Pons (tissue), 1 donor: ENCODE measurements around the gene TUBB1.

Source experiments
- DNase-seq: peaks from one replicate; pipeline ENCODE4 v3.0.0-alpha.2; 2016; ENCODE audit warnings: low spot score

TUBB1 gene

GRCh38 chr20:58989196-58989595 lies 30.0 kb upstream of the TUBB1 start:
- no peak for DNase-seq

- no peak for DNase-seq
These were observed 28.4 kb upstream of the TUBB1 start for GRCh38 chr20:58990651-58991445.

GRCh38 chr20:58991715-58992114 lies 27.5 kb upstream of the TUBB1 start:
- peak; percentile 55 for DNase-seq

GRCh38 chr20:58992911-58993310 lies 26.3 kb upstream of the TUBB1 start:
- no peak for DNase-seq

- DNase-seq, result no peak
These were observed 25.6 kb upstream of the TUBB1 start for GRCh38 chr20:58993332-58994248.

GRCh38 chr20:58994390-58995159 lies 24.7 kb upstream of the TUBB1 start:
- DNase-seq, result no peak

GRCh38 chr20:58995461-58996225 lies 23.6 kb upstream of the TUBB1 start:
- no peak for DNase-seq

- no peak for DNase-seq
These were observed 23.0 kb upstream of the TUBB1 start for GRCh38 chr20:58996226-58996611.

DNA sequence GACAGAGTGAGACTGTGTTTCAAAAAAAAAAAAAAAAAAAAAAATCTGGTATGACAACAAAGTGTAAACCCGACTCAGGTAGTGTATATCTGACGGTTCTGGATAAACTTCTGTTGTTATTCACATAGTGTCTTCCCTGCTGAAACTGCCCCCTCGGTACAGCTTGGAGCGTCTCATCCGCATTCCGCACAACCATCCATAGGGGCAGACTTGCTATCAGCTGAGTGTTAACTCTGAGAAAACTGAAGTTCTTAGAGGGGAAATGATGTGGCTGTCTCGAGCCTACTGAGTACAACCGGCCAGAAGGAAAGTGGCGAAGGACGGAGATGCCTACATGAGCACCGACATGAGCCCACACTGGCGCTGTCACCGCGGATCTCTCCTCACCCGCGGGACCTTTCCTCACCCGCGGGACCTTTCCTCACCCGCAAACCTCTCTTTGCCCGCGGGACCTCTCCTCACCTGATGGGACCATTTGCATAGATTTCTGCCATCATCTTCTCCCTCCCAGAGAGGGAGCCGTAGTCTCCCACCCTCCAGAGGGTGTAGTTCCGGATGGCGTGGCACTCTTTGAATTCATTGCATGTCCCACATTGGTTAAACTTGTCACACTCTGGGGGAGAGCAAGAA lies 22.0 kb upstream of the TUBB1 start:
- no peak for DNase-seq

- DNase-seq, result no peak
These were observed 20.6 kb upstream of the TUBB1 start for GRCh38 chr20:58998656-58999055.

DNA sequence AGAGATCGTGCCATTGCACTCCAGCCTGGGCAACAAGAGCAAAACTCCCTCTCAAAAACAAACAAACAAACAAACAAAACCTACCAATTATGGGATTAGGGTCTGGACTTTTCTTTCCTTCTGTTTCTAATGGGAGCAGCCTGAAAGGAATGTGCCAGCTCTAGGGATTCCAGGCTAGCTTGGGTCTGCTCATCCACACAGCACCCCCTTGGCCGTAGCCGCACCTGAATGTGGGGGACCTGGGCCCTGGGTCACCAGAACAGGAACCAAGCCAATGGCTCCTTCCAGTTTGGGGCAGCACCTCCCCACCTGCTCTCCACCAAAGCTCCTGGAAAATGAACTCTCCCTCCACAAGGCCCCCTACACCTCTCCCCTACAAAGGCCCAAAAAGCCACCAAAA lies 18.9 kb upstream of the TUBB1 start:
- no peak for DNase-seq

GRCh38 chr20:59001068-59001448 lies 18.2 kb upstream of the TUBB1 start:
- no peak for DNase-seq

- no peak for DNase-seq
These were observed 17.6 kb upstream of the TUBB1 start for GRCh38 chr20:59001449-59002171.

GRCh38 chr20:59002388-59002787 lies 16.8 kb upstream of the TUBB1 start:
- DNase-seq, result no peak

- no peak for DNase-seq
These were observed 16.3 kb upstream of the TUBB1 start for GRCh38 chr20:59002874-59003399.

DNA sequence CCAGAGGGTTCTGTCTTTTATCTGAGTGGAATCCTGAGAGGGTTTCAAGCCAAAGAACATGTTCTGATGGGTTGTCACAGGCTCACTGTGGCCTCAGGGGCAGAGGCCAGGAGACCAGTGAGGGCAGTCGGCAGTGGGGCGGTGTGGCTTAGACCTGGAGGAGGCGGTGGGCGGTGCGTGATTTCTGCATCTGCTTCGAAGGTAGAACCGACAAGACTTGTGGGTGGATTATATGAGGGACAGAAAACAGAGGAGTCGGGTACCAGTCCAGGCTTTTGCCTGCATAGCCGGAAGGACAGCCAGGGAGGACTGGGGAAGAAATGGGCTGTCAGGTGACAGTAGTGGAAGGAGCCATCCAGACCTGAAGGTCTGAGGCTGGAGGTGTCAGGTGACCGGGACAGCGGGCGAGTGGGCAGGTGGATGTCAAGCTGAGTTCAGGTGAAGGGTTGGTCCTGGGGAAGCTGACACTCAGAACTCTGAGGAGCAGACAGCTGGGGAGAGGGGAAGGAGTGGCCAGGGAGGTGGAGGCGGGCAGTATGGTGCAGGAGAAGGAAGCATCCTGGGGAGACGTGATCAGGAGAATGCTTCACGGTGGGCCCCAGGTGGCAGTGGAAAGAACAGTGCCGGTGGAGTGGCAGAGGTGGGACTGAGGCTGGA lies 15.3 kb upstream of the TUBB1 start:
- no peak for DNase-seq

- DNase-seq, result no peak
These were observed 14.8 kb upstream of the TUBB1 start for GRCh38 chr20:59004493-59004762.

GRCh38 chr20:59004763-59005522 lies 14.3 kb upstream of the TUBB1 start:
- peak; percentile 72 for DNase-seq

DNA sequence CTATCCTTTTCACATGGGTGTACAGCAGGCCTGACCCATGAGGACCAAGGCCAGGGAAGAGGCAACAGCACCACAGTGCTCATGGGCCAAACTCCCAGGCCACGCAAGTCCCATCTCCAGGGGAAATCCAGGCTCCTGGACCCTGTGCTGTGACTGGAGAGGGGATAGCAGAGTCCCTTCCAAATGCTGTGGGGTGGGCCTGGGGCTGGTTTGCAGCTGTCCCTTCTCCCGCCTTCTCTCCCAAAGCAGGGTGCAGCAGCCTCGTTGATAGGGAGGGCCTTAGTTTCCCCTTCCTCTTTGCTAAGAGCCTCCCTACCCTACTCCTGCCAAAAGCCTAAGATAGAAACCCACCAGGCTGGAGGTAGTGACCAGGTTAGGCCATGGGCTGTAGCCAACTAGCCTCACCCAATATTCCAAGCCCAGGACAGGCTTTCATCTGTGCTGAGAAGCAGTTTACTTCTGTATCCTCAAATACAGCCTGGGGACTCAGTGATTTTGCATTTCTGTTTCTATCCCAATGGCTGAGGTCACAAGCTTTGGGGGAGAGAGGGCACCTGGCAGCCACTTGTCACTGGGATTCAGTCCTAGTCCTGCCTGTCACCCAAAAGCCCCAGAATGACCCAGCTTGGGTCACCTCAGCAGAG lies 13.6 kb upstream of the TUBB1 start:
- no peak for DNase-seq
